ENCODE measurements around the gene TBC1D3G. TPM values are rescaled to one million over a fixed set of nuclear protein-coding genes. Genes with fewer than 3 reads are reported as not detected.

TBC1D3G gene
- not detected in 2 replicates for total RNA-seq (ENCODE audit: low replicate concordance)

DNA sequence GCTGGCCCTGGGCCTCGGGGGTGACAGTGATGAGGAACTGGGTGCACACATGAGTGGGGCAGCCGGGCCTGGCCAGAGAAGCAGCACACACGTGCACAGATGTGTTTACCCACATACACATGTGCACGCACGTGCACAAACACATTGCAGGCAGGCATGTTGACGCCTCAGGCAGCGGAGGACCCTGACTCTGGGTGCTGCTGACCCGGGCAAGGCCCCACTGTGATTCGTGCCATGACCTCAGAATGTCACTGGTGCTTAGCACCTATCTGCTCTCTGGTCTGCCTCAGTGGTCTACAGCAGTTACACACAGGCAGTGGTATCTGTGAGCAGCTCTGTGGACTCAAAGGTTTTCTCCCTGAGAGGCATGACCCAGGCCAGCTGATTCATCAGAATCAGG is at the start of gene TBC1D3G:
TBC1D3G (plus strand) TSS at position 301 of the 400 bp plus-strand sequence. CDS start 1,528 bp downstream, outside the sequence.

Other genes with a start within 250 kb of the TBC1D3G start
- gene CCL3, start 233.7 kb upstream of the TBC1D3G start, total RNA-seq (ENCODE audit: low replicate concordance): not detected in 2 replicates
- not detected in 2 replicates for gene CCL4, start 220.1 kb upstream of the TBC1D3G start, total RNA-seq (ENCODE audit: low replicate concordance)
- 0.75 and 1.8 TPM in 2 replicates for gene TBC1D3B, start 147.2 kb upstream of the TBC1D3G start, total RNA-seq (ENCODE audit: low replicate concordance)
- gene CCL3L1, start 127.1 kb upstream of the TBC1D3G start, total RNA-seq (ENCODE audit: low replicate concordance): not detected in 2 replicates
- not detected in 2 replicates for gene CCL4L2, start 112.8 kb upstream of the TBC1D3G start, total RNA-seq (ENCODE audit: low replicate concordance)
- gene TBC1D3I, start 59.3 kb upstream of the TBC1D3G start, total RNA-seq (ENCODE audit: low replicate concordance): 0.08 TPM in 1 of 2 replicates, not detected in the other
- gene TBC1D3H, start 64.6 kb downstream of the TBC1D3G start, total RNA-seq (ENCODE audit: low replicate concordance): not detected in 2 replicates
- 24.5 and 31.7 TPM in 2 replicates for gene ZNHIT3, start 162.8 kb downstream of the TBC1D3G start, total RNA-seq (ENCODE audit: low replicate concordance)
- gene MYO19, start 211.0 kb downstream of the TBC1D3G start, total RNA-seq (ENCODE audit: low replicate concordance): 22.1 and 44.7 TPM in 2 replicates
- 0.70 and 5.3 TPM in 2 replicates for gene PIGW, start 211.1 kb downstream of the TBC1D3G start, total RNA-seq (ENCODE audit: low replicate concordance)
- 53.6 and 197 TPM in 2 replicates for gene GGNBP2, start 221.0 kb downstream of the TBC1D3G start, total RNA-seq (ENCODE audit: low replicate concordance)

Data from smooth muscle cell of the coronary artery (primary cell).